Measurements from ENCODE around the gene NRXN3. TPM values are rescaled to one million over a fixed set of nuclear protein-coding genes. Genes with fewer than 3 reads are reported as not detected.

The NRXN3 gene
- total RNA-seq, 6 experiments from 2014 or later: 0.07 to 0.28 (median 0.11) TPM; not detected in 2

DNA sequence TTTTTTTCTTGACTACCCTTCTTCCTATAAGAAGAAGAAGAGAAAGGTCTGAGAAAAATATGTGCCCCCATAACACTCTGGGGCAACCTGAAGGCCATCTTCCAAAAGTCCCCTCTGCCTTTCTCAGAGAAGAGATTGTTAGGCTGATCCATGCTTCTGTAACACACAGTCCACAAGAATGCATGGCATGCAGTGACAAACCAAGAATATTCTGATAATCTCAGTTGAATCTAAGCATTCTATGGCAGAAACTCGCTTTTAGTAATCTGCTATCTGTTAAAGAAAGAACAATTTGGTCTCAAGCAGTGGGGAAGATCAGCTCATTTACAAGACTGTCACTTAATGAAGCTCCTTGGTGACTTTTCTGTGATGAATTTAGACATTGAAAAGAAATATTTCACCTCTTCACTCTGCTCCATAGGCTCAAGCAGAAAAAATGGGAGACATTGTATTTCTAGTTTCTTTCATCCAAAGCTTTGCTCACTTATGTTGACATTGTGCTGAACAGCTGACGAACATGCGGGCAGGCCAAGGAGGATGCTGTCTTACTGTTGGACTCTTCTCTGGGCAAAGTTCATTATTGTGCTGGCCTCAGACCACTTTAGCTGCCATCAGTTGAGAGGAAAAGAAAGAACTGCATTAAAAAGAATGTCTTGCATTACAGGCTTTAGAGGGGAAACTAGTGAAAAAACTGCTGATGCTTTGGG, 1084.0 kb downstream of the NRXN3 start:
- no peak overlapping the region for H3K27ac Mint-ChIP-seq
- H3K27me3 Mint-ChIP-seq (ENCODE audit: insufficient read depth): peaks cover 3% of the 10 kb centered on the region; the same call in 1 of the 2 replicates
- peaks cover 6% of the 10 kb centered on the region; the same call in 1 of the 2 replicates for H3K9me3 Mint-ChIP-seq
- H3K4me3 Mint-ChIP-seq: no peak overlapping the region
- TF ChIP-seq, protein P1, sequence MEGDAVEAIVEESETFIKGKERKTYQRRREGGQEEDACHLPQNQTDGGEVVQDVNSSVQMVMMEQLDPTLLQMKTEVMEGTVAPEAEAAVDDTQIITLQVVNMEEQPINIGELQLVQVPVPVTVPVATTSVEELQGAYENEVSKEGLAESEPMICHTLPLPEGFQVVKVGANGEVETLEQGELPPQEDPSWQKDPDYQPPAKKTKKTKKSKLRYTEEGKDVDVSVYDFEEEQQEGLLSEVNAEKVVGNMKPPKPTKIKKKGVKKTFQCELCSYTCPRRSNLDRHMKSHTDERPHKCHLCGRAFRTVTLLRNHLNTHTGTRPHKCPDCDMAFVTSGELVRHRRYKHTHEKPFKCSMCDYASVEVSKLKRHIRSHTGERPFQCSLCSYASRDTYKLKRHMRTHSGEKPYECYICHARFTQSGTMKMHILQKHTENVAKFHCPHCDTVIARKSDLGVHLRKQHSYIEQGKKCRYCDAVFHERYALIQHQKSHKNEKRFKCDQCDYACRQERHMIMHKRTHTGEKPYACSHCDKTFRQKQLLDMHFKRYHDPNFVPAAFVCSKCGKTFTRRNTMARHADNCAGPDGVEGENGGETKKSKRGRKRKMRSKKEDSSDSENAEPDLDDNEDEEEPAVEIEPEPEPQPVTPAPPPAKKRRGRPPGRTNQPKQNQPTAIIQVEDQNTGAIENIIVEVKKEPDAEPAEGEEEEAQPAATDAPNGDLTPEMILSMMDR (IDR thresholded peaks at IDR 0.05): no peak
- H3K36me3 Mint-ChIP-seq (ENCODE audit: low read depth): no peaks in the 10 kb centered on the region
- H3K4me1 Mint-ChIP-seq (ENCODE audit: low read depth): peaks cover 7% of the 10 kb centered on the region; the same call in 1 of the 2 replicates
- peak; percentile 33 for DNase-seq

DNA sequence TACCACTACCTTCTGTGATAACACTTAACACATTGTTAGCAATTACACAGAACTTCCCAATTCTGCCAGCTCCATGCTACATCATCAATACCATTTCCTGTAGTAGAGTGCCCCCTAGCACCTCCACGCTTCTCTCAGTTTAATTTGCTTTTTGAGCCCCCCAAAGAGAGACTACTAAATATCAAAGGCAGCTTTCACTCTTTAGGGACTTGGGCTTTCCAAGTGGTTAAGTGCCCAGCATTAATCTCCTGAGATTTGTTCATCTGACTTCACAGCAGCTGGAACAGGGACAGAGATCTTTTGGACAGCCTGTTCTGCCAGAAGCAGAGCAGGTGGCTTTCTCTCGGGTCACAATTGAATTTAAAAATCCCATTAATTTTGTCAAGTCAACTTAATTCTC, 1086.2 kb downstream of the NRXN3 start:
- H3K27me3 Mint-ChIP-seq (ENCODE audit: insufficient read depth): peaks cover 4% of the 10 kb centered on the region; the same call in 1 of the 2 replicates
- H3K27ac Mint-ChIP-seq: no peak overlapping the region
- no peak overlapping the region for H3K4me3 Mint-ChIP-seq
- H3K9me3 Mint-ChIP-seq: peaks cover 6% of the 10 kb centered on the region; the same call in 1 of the 2 replicates
- H3K4me1 Mint-ChIP-seq (ENCODE audit: low read depth): peaks cover 7% of the 10 kb centered on the region; the same call in 1 of the 2 replicates
- no peak for DNase-seq
- no peaks in the 10 kb centered on the region for H3K36me3 Mint-ChIP-seq (ENCODE audit: low read depth)
- TF ChIP-seq, protein P1 (IDR thresholded peaks at IDR 0.05): no peak

DNA sequence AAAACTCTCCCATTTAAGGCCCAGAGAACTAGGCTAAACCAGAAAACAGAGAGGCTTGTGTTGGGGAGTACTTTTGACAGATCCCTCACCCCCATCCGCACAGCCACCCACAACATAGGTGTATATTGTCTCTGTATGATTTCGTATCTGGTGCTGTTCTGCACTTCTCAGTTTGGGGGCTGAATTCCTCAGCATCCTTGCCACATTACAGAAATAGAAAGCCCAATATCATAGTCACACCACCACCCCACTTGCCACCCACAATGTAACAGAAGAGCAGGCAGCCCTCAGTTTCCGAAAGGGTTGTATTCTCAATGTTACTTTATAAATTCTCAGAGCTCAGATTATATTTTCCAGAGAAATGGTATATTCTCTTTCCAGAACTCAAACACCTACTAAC, 1090.2 kb downstream of the NRXN3 start:
- Mint-ChIP-seq H3K9me3 (peaks cover 6% of the 10 kb centered on the region; the same call in 1 of the 2 replicates), H3K4me1 (ENCODE audit: low read depth) (no peaks in the 10 kb centered on the region), H3K36me3 (ENCODE audit: low read depth) (no peaks in the 10 kb centered on the region)

DNA sequence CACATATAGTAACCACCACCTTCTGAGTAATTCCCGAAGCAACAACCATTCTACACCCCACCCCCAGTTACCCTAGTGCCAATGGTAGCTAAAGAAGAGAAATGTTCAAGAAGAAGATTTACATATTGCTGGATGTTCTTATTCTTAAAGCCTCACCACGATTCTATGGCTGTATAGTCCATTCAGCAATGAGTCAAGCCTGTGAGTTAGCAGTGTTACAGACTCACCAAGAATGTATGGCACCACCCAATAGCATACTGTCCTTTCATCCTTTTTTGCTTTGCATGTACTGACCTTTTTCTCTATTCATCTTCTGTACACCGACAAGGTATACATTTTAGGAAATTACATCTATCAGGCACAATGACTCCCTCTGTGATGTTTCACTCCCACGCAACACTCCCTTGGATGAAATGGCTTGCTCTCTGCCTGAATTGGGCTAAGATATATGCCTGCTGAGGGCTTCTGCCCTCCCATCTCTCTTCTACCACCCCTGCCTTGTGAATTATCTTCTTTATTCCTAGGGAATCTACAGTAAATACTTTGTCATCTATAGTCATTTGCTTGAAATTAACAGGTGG, 1095.3 kb downstream of the NRXN3 start:
- H3K9me3 Mint-ChIP-seq: no peaks in the 10 kb centered on the region
- DNase-seq: no peak
- TF ChIP-seq, protein P1 (IDR thresholded peaks at IDR 0.05): no peak
- H3K27me3 Mint-ChIP-seq (ENCODE audit: insufficient read depth): peaks cover 2% of the 10 kb centered on the region; the same call in 1 of the 2 replicates
- no peaks in the 10 kb centered on the region for H3K36me3 Mint-ChIP-seq (ENCODE audit: low read depth)
- no peak overlapping the region for H3K4me3 Mint-ChIP-seq
- no peaks in the 10 kb centered on the region for H3K4me1 Mint-ChIP-seq (ENCODE audit: low read depth)
- no peak overlapping the region for H3K27ac Mint-ChIP-seq

More for the DNA sequence above, 1090.2 kb downstream of the NRXN3 start:
- TF ChIP-seq, protein P1 (IDR thresholded peaks at IDR 0.05): no peak
- Mint-ChIP-seq H3K27ac (no peak overlapping the region), H3K27me3 (ENCODE audit: insufficient read depth) (peaks cover 4% of the 10 kb centered on the region; the same call in 1 of the 2 replicates), H3K4me3 (no peak overlapping the region)
- no peak for DNase-seq

DNA sequence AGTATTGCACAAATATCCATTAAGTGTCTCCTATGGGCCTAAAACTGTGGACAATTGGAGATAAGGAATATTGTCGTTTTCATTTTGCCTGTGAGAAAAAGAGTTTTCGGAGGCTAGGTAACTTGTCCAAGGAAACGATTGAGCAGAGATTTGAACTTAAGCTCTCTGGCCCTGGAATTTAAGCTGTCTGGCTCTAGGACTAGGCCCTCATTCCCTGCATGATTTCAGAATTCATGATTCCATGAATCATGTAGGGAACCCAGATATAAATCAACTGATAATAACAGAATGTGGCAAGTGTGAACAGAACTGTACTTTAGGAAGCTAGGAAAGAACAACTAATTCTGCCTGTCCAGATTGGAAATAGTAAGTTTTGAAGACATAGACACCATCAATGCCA, 1100.2 kb downstream of the NRXN3 start:
- no peaks in the 10 kb centered on the region for H3K36me3 Mint-ChIP-seq (ENCODE audit: low read depth)
- no peaks in the 10 kb centered on the region for H3K4me1 Mint-ChIP-seq (ENCODE audit: low read depth)

More for the DNA sequence above, 1100.2 kb downstream of the NRXN3 start:
- no peak for DNase-seq
- TF ChIP-seq, protein P1 (IDR thresholded peaks at IDR 0.05): no peak
- H3K27me3 Mint-ChIP-seq (ENCODE audit: insufficient read depth): no peaks in the 10 kb centered on the region; the same call in 1 of the 2 replicates
- no peak overlapping the region for H3K27ac Mint-ChIP-seq
- H3K4me3 Mint-ChIP-seq: no peak overlapping the region
- H3K9me3 Mint-ChIP-seq: no peaks in the 10 kb centered on the region
